Testis (tissue), 3 donors: ENCODE results near the gene CXCR6. TPM values are rescaled to one million over a fixed set of nuclear protein-coding genes. Genes with fewer than 3 reads are reported as not detected.

Source experiments
- DNase-seq: peaks from one replicate; pipeline ENCODE4 v3.0.0-alpha.2; 2019
- H3K27ac ChIP-seq, 2 donors: fragments of 200-600 bp; sonication (generic); one replicate each; pipeline ENCODE4 v1.5.1; 2019
- H3K27me3 ChIP-seq: fragments of 200-600 bp; sonication (generic); one replicate; pipeline ENCODE4 v1.5.1; 2019
- H3K36me3 ChIP-seq: fragments of 200-600 bp; sonication (generic); one replicate; pipeline ENCODE4 v1.5.1; 2017; ENCODE audit warnings: low read depth; ENCODE audit errors: missing control alignments
- H3K4me1 ChIP-seq: fragments of 200-600 bp; sonication (generic); one replicate; pipeline ENCODE4 v1.5.1; 2019
- H3K4me3 ChIP-seq, 2 donors: fragments of 200-600 bp; sonication (generic); one replicate each; pipeline ENCODE4 v1.5.1; 2017 to 2019
- H3K9me3 ChIP-seq: fragments of 200-600 bp; sonication (generic); one replicate; pipeline ENCODE4 v1.5.1; 2017
- POLR2A ChIP-seq: fragments of 450-650 bp; IDR thresholded peaks from one replicate; pipeline ENCODE4 v1.6.1; 2017; ENCODE audit warnings: antibody characterized with exemption, mild to moderate bottlenecking, moderate library complexity
- WGBS, 2 donors: methylation state at CpG; one replicate each; pipeline ENCODE4 v1.1.5; 2018; 5-methylcytosine and 5-hydroxymethylcytosine counted together
- intact Hi-C: fragments of 100-400 bp; cut with DNase I; formaldehyde crosslinking; loops from one replicate; pipeline ENCODE4 v1.15.1; 2023; ENCODE audit warnings: low total_unique reads
- polyA plus RNA-seq: library from polyadenylated mRNA; stranded (reverse); fragments of 350-450 nt; fragmentation: Illumina TruSeq; extraction: RNeasy Lipid Tissue Mini Kit (QIAGEN cat#74804); gene quantifications from one replicate; pipeline ENCODE4 v1.2.3, GENCODE V29; 2014; ENCODE audit warnings: low read depth, low replicate concordance; ENCODE audit not compliant: insufficient read depth
- total RNA-seq, 2 donors: library from RNA; depleted of rRNA; stranded (reverse); fragments of >200 nt; gene quantifications; one replicate each; pipeline ENCODE4 v1.2.3, GENCODE V29; 2016
- TF ChIP-seq, protein P1 (sequence below), 3 experiments: fragments of 450-650 bp in 2 of 3; fragments of 200-600 bp in 1 of 3; sonication (generic) in 1 of 3; IDR thresholded peaks; one replicate each; pipeline ENCODE4 v1.5.1; 2016 to 2019; ENCODE audit warnings: antibody characterized with exemption in 3 of 3, mild to moderate bottlenecking in 2 of 3, moderate library complexity in 1 of 3

CXCR6 gene
- total and polyA plus RNA-seq, 3 donors from 2014 or later = 0.16 to 2.1 (median 0.62) TPM

DNA sequence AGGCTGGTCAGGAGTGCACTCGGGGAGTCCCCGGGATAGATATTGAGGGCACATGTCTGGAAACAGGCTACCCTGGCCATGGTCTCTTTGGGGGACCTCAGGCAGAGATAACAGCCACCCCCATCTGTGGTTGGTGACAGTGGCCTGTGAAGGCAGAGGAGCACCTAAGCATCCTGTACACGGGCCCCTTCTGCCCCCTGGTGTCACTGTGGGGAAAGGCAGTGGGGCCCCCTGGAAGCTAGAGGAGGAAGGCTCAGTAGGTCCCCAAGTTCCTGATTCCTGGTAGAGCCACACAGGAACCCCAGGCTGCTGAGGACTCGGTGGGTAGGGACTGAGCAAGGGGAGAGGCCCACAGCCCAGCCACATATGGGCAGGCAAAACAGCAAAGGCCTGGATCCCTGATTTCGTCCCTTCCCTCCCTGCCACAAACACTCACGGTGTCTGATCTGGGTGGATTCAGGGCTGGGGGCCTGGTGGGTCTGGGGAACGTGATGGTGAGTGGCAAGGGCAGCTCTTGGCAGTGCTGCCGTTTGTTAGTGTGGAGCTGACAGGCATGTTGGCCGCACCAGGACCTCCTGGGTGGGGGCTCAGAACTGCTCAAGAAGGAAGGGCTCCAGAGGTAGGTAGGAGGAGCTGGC, 14.1 kb upstream of the CXCR6 start:
- DNase-seq = peak; percentile 42
- no peak for TF ChIP-seq POLR2A
- TF ChIP-seq, protein P1, sequence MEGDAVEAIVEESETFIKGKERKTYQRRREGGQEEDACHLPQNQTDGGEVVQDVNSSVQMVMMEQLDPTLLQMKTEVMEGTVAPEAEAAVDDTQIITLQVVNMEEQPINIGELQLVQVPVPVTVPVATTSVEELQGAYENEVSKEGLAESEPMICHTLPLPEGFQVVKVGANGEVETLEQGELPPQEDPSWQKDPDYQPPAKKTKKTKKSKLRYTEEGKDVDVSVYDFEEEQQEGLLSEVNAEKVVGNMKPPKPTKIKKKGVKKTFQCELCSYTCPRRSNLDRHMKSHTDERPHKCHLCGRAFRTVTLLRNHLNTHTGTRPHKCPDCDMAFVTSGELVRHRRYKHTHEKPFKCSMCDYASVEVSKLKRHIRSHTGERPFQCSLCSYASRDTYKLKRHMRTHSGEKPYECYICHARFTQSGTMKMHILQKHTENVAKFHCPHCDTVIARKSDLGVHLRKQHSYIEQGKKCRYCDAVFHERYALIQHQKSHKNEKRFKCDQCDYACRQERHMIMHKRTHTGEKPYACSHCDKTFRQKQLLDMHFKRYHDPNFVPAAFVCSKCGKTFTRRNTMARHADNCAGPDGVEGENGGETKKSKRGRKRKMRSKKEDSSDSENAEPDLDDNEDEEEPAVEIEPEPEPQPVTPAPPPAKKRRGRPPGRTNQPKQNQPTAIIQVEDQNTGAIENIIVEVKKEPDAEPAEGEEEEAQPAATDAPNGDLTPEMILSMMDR (IDR thresholded peaks at IDR 0.05) = peak; percentile 44 to 55 (median 45)
- H3K4me3 ChIP-seq = no peak overlapping the region
- intact Hi-C loops = no loop called here
- H3K36me3 ChIP-seq = no peaks in the 10 kb centered on the region
- no peaks in the 10 kb centered on the region for H3K27me3 ChIP-seq
- H3K9me3 ChIP-seq = no peaks in the 10 kb centered on the region
- 87 to 88% methylated on average over 5 to 9 of the region's 9 CpGs for WGBS, 2 donors
- H3K27ac ChIP-seq = no peak overlapping the region
- H3K4me1 ChIP-seq = no peaks in the 10 kb centered on the region

GRCh38 chr3:45931496-45931895, 11.8 kb upstream of the CXCR6 start:
- intact Hi-C loops = no loop called here
- no peak overlapping the region for H3K27ac ChIP-seq
- WGBS, 2 donors = 82 to 86% methylated on average over 6 of the region's 6 CpGs
- H3K9me3 ChIP-seq = no peaks in the 10 kb centered on the region
- no peak for DNase-seq
- TF ChIP-seq, protein P1 (IDR thresholded peaks at IDR 0.05) = no peak
- no peak for TF ChIP-seq POLR2A
- no peak overlapping the region for H3K4me3 ChIP-seq
- no peaks in the 10 kb centered on the region for H3K27me3 ChIP-seq
- H3K4me1 ChIP-seq = no peaks in the 10 kb centered on the region
- H3K36me3 ChIP-seq = no peaks in the 10 kb centered on the region

DNA sequence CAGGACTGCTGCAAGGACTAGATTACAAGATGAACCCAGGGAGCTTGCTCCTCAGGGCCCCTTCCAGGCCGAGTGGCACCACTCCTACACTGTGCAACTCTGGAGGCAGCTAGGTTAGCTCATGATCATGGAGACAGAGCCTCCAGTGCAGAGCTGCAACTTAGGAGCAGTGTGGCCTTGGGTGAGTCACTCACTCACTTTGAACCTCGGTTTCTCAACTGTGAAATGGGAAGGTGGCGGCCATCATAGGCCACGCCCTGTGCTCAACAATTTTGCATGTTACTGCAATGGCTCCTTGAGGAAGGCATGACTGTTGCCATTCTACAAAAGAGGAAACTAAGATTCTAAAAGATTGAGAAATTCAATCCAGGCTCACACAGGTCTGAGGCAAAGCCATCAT, 11.2 kb upstream of the CXCR6 start:
- TF ChIP-seq, protein P1 (IDR thresholded peaks at IDR 0.05) = no peak
- TF ChIP-seq POLR2A = no peak
- Histone ChIP-seq H3K4me1 (no peaks in the 10 kb centered on the region), H3K27me3 (no peaks in the 10 kb centered on the region), H3K27ac (no peak overlapping the region), H3K9me3 (no peaks in the 10 kb centered on the region), H3K36me3 (no peaks in the 10 kb centered on the region), H3K4me3 (no peak overlapping the region)
- intact Hi-C loops = no loop called here
- no peak for DNase-seq
- WGBS, 2 donors = 97 to 100% methylated on average over 4 of the region's 4 CpGs

GRCh38 chr3:45933591-45933990, 9.7 kb upstream of the CXCR6 start:
- Histone ChIP-seq H3K4me1 (no peaks in the 10 kb centered on the region), H3K36me3 (no peaks in the 10 kb centered on the region), H3K27me3 (no peaks in the 10 kb centered on the region), H3K4me3 (no peak overlapping the region), H3K9me3 (no peaks in the 10 kb centered on the region), H3K27ac (no peak overlapping the region)
- intact Hi-C loops = no loop called here
- TF ChIP-seq, protein P1 (IDR thresholded peaks at IDR 0.05) = no peak
- 71 to 83% methylated on average over 4 of the region's 4 CpGs for WGBS, 2 donors
- no peak for DNase-seq

DNA sequence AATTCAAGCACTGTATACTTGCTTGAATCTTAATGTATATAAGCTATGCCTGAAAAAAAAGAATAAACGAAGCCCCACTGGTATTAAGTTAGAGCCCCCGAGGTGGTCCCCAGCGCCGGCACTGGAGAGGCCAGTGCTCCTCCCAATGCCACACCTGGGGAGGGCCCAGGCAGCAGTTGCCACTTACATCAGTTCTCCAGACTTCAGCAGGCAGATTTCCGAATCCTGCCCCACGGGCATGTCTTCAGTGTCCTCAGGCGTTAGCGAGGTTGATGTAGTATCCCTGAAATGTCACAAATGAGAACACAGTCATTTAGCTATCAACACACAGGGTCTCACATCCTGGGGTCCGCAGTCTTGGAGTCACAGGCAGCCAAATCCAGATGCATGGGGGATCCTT, 7.0 kb upstream of the CXCR6 start:
- no peak for TF ChIP-seq POLR2A
- TF ChIP-seq, protein P1 (IDR thresholded peaks at IDR 0.05) = no peak
- intact Hi-C loops = no loop called here
- H3K27ac ChIP-seq = no peak overlapping the region
- H3K9me3 ChIP-seq = no peaks in the 10 kb centered on the region
- H3K36me3 ChIP-seq = no peaks in the 10 kb centered on the region
- no peak for DNase-seq
- no peaks in the 10 kb centered on the region for H3K27me3 ChIP-seq
- H3K4me1 ChIP-seq = no peaks in the 10 kb centered on the region
- WGBS, 2 donors = 91% methylated on average over 6 to 9 of the region's 9 CpGs
- H3K4me3 ChIP-seq = no peak overlapping the region
